Measurements from ENCODE around the gene PER2. TPM values are rescaled to one million over a fixed set of nuclear protein-coding genes. Genes with fewer than 3 reads are reported as not detected.
A peak's percentile ranks its signal among the peaks of the same experiment; 100 is the strongest.

PER2 gene
- total and polyA plus RNA-seq, 2 of the 13 experiments (the other 11 are each of a cell fraction or from before 2014, with no cell fraction given) = 5.1 to 9.4 TPM

- TF ChIP-seq ZHX2 (IDR thresholded peaks at IDR 0.05; ENCODE audit: low read depth) = no peak
- TF ChIP-seq ZHX2 (CRISPR knock-in tag; IDR thresholded peaks at IDR 0.05; ENCODE audit: borderline replicate concordance) = no peak
- TF ChIP-seq ZC3H4 (CRISPR knock-in tag; IDR thresholded peaks at IDR 0.05; ENCODE audit: borderline replicate concordance) = no peak
- TF ChIP-seq HDAC2 (CRISPR knock-in tag; IDR thresholded peaks at IDR 0.05) = peak; percentile 69; the same call in 1 of the 2 replicates
- TF ChIP-seq MTF1 (CRISPR knock-in tag; IDR thresholded peaks at IDR 0.05) = peak; percentile 47; the same call in 1 of the 2 replicates
- peak; percentile 42; the same call in 1 of the 2 replicates for TF ChIP-seq ZNF746 (CRISPR knock-in tag; IDR thresholded peaks at IDR 0.05)
- peak; percentile 40 for TF ChIP-seq NR2C2 (CRISPR knock-in tag; IDR thresholded peaks at IDR 0.05; ENCODE audit: borderline replicate concordance)
- TF ChIP-seq BCLAF1 (IDR thresholded peaks at IDR 0.05) = no peak
- peak; percentile 92 for TF ChIP-seq ZNF556 (CRISPR knock-in tag; IDR thresholded peaks at IDR 0.05; ENCODE audit: borderline replicate concordance)
- no peak for TF ChIP-seq ZNF20 (CRISPR knock-in tag; IDR thresholded peaks at IDR 0.05)
- TF ChIP-seq ZFP36L2 (CRISPR knock-in tag; IDR thresholded peaks at IDR 0.05) = no peak
- TF ChIP-seq HNRNPH1 (optimal IDR thresholded peaks at IDR 0.05; ENCODE audit: low read depth, low read length) = no peak
- peak; percentile 76 for TF ChIP-seq ELF3 (CRISPR knock-in tag; IDR thresholded peaks at IDR 0.05)
- peak; percentile 58 for TF ChIP-seq ZNF331 (CRISPR knock-in tag; IDR thresholded peaks at IDR 0.05)
- no peak for TF ChIP-seq ZBTB44 (CRISPR knock-in tag; IDR thresholded peaks at IDR 0.05)
- no peak for TF ChIP-seq ZNF160 (CRISPR knock-in tag; IDR thresholded peaks at IDR 0.05)
- no peak for TF ChIP-seq HIC2 (CRISPR knock-in tag; IDR thresholded peaks at IDR 0.05; ENCODE audit: low read depth)
These were observed 25.0 kb downstream of the PER2 start (continued) for GRCh38 chr2:238263204-238264071.
